ENCODE results near the gene HTR4. TPM values are rescaled to one million over a fixed set of nuclear protein-coding genes. Genes with fewer than 3 reads are reported as not detected.
"Not testable (repeated sequence)": the region's sequence is repeated elsewhere in the genome, so short reads cannot be mapped to it uniquely, and the experiment has no call there.

The HTR4 gene
- total RNA-seq, 4 donors from 2014 or later = 0.25 to 1.2 (median 1.0) TPM; not detected in 1

DNA sequence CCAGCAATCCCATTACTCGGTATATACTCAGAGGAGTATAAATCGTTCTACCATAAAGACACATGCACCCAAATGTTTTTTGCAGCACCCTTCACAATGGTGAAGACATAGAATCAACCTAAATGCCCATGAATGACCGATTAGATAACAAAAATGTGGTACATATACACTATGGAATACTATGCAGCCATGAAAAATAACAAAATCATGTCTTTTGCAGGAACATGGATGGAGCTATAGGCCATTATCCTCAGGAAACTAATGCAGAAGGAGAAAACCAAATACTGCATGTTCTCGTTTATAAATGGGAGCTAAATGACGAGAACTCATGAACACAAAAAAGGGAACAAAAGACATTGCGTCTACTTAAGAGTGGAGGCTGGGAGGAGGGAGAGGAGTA, 114.5 kb downstream of the HTR4 start:
- intact Hi-C loops (cut with DNase I; ENCODE audit: low total_unique reads) = no loop called here
- TF ChIP-seq POLR2A (IDR thresholded peaks at IDR 0.05) = no peak
- TF ChIP-seq, protein P1, sequence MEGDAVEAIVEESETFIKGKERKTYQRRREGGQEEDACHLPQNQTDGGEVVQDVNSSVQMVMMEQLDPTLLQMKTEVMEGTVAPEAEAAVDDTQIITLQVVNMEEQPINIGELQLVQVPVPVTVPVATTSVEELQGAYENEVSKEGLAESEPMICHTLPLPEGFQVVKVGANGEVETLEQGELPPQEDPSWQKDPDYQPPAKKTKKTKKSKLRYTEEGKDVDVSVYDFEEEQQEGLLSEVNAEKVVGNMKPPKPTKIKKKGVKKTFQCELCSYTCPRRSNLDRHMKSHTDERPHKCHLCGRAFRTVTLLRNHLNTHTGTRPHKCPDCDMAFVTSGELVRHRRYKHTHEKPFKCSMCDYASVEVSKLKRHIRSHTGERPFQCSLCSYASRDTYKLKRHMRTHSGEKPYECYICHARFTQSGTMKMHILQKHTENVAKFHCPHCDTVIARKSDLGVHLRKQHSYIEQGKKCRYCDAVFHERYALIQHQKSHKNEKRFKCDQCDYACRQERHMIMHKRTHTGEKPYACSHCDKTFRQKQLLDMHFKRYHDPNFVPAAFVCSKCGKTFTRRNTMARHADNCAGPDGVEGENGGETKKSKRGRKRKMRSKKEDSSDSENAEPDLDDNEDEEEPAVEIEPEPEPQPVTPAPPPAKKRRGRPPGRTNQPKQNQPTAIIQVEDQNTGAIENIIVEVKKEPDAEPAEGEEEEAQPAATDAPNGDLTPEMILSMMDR (IDR thresholded peaks at IDR 0.05) = no peak
- no peak for DNase-seq (ENCODE audit: low spot score in 2 of 2)
- WGBS, 2 donors = 90 to 92% methylated on average over 6 of the region's 6 CpGs
- H3K4me3 ChIP-seq (ENCODE audit: low read depth, poor library complexity, severe bottlenecking) = no peak overlapping the region

- intact Hi-C loops (cut with DNase I; ENCODE audit: low total_unique reads) = no loop called here
- H3K4me3 ChIP-seq (ENCODE audit: low read depth, poor library complexity, severe bottlenecking) = no peak overlapping the region
- TF ChIP-seq POLR2A (IDR thresholded peaks at IDR 0.05) = no peak
- TF ChIP-seq, protein P1 (IDR thresholded peaks at IDR 0.05) = no peak
- DNase-seq (ENCODE audit: low spot score in 2 of 2) = no peak
- 48 to 74% methylated on average over 1 of the region's 1 CpG for WGBS, 2 donors
These were observed 119.1 kb downstream of the HTR4 start for GRCh38 chr5:148535190-148535589.

GRCh38 chr5:148532969-148533670, 121.2 kb downstream of the HTR4 start:
- 66 to 72% methylated on average over 5 of the region's 5 CpGs for WGBS, 2 donors
- H3K4me3 ChIP-seq (ENCODE audit: low read depth, poor library complexity, severe bottlenecking) = no peak overlapping the region
- no peak for DNase-seq (ENCODE audit: low spot score in 2 of 2)
- intact Hi-C loops (cut with DNase I; ENCODE audit: low total_unique reads) = no loop called here
- TF ChIP-seq, protein P1 (IDR thresholded peaks at IDR 0.05) = no peak
- no peak for TF ChIP-seq POLR2A (IDR thresholded peaks at IDR 0.05)

GRCh38 chr5:148529450-148529849, 124.9 kb downstream of the HTR4 start:
- intact Hi-C loops (cut with DNase I; ENCODE audit: low total_unique reads); DNase-seq (ENCODE audit: low spot score in 2 of 2); H3K4me3 ChIP-seq (ENCODE audit: low read depth, poor library complexity, severe bottlenecking): not testable (repeated sequence)
- 92 to 93% methylated on average over 2 of the region's 2 CpGs for WGBS, 2 donors

GRCh38 chr5:148524721-148525120, 129.6 kb downstream of the HTR4 start:
- 65 to 74% methylated on average over 5 of the region's 5 CpGs for WGBS, 2 donors
- intact Hi-C loops (cut with DNase I; ENCODE audit: low total_unique reads) = no loop called here
- no peak overlapping the region for H3K4me3 ChIP-seq (ENCODE audit: low read depth, poor library complexity, severe bottlenecking)
- no peak for TF ChIP-seq POLR2A (IDR thresholded peaks at IDR 0.05)
- TF ChIP-seq, protein P1 (IDR thresholded peaks at IDR 0.05) = no peak
- DNase-seq (ENCODE audit: low spot score in 2 of 2) = no peak

DNA sequence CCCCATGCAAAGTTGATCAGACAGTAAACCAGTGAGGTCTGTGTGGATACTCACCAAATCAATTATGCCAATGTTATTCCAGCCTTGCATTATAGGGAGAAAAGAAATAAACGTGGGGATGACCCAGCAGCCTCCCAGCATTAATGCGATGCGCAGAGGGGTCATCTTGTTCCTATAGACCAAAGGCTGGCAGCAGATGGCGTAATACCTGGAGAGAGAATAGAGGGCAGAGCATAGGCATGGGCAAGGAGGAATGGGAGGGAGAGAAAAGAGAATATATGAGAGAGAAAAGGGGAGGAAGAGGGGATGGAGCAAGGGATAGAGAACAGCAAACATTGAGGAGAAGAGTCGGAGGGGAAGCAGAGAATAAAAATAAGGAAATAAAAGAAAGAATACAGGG, 131.2 kb downstream of the HTR4 start:
- no peak for DNase-seq (ENCODE audit: low spot score in 2 of 2)
- no peak for TF ChIP-seq POLR2A (IDR thresholded peaks at IDR 0.05)
- TF ChIP-seq, protein P1 (IDR thresholded peaks at IDR 0.05) = no peak
- 69 to 75% methylated on average over 5 of the region's 5 CpGs for WGBS, 2 donors
- intact Hi-C loops (cut with DNase I; ENCODE audit: low total_unique reads) = no loop called here
- no peak overlapping the region for H3K4me3 ChIP-seq (ENCODE audit: low read depth, poor library complexity, severe bottlenecking)

Measured in lower leg skin (tissue), 4 donors.